Activated CD8-positive, alpha-beta memory T cell treated with anti-CD3 and anti-CD28 coated beads, Interleukin-2, amount 50 U/mL, for 24 hours (primary cell): ENCODE data around the gene LENG1.

Experiments
- DNase-seq: peaks from one replicate; pipeline ENCODE4 v3.0.0-alpha.2; 2020; ENCODE audit errors: extremely low read depth

LENG1 gene

DNA sequence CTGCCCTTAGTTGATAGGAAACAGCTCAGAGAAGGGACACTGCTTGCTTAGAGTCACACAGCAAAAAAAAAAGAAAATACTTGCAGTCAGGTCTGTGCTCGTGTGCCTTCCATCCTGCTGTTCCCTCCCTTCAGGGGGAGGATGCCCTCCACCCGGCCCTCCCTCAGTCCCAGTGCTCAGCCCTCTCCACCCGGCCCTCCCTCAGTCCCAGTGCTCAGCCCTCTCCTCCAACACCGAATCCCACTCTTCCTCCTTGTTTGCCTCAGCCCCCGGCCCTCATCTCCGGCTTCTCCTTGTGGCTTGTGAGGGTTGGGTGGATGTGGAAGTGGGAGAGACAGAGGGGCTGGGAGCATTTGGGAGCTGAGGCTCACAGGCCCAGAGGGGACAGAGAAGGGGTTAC lies 49.9 kb downstream of the LENG1 start:
- DNase-seq, result no peak

DNA sequence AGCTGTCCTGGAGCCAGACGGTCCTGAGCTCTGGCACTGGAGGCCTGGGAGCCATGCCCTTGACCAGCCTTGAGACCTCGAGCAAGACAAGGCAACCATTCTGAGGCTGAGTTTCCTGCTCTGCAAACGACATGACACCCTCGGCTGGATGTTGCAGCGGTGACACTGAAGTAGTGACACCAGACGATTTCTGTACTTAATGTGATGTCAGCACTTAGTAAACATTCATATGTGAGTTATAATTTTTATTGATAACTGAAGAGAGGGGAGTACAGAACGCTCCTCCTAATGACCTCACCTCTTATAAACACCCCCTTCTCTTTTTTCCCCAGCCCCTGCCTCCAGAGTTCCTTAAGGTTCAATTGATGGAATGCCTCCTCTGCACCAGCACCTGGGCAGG lies 51.0 kb downstream of the LENG1 start:
- no peak for DNase-seq

DNA sequence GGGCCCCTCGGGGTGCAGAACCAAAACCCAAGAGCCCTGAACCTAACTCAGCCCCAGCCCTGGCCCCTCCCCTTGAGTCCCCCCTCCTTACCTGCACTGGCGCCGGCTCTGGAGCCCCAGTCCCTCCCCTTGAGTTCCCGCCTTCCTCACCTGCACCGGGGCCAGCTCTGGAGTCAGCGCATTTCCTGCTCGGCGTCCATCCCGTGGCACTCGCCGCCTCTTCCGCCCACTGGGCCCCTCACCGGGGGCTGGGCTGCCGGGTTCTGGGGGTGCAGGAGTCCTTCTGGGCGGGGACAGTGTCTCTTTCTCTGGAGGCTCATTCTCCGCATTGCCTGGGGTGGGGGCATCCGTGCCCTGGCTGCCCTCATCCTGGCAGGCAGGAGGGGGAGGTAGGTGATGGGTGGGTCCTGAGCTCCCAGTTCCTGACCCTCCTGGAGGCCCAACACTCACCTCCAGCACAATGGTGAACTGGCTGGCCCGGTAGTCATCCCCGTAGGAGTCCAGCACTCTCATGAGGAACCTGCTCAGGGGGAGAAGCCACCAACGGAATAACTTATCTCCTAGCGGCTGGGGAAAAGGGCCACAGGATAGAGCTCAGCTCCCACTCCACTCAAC lies 51.5 kb downstream of the LENG1 start:
- DNase-seq, result no peak

DNA sequence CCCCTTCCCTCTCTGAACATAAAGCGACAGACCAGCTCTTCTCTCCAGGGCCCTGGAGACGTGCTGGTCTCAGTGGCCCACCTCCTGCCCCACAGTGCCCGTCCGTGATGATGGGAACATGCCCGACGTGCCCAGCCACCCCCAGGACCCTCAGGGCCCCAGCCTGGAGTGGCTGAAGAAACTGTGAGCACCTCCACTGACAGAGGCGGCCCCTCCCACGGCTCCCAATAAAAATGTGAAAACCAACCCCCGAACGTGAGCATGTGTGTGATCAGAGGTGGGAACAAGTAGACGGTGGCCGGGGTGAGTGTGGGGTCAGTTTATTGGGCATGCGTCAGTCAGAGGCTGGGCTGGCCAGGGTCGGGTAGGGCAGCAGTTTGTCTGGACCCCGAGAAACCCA lies 52.8 kb downstream of the LENG1 start:
- no peak for DNase-seq

DNA sequence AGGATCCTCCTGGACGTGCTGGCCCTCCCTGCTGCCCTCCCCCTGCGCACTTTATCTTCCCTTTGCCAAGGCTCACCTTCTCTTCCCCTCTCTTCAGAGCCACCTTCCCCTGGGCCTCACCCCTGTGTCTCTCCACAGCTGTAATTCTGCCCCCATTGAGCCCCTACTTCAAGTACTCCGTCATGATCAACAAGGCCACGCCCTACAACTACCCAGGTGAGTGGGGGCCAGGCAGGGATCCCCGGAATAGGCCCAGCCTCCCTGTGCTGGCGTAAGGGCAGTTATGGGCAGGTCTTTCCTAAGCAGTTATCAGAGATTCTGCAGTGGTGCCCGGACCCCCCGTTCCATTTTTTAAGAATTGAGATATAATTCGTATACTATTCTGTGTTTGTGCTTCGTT lies 53.7 kb downstream of the LENG1 start:
- DNase-seq, result no peak
